HepG2 (cell line): ENCODE data around the gene VPS52. TPM values are rescaled to one million over a fixed set of nuclear protein-coding genes. Genes with fewer than 3 reads are reported as not detected.
A peak's percentile ranks its signal among the peaks of the same experiment; 100 is the strongest.

Source experiments
- ATAC-seq: fragments of 200-7000 bp; cut with Tn5 transposase; 3 replicates; pipeline ENCODE4 v1.9.1; 2020; ENCODE audit warnings: mild to moderate bottlenecking, moderate library complexity
- BruUV-seq: library from RNA; stranded (reverse); fragments of 400-500 nt; replicated peaks from 2 replicates; lab custom pipeline; 2021; lab: Mats Ljungman, UMichigan
- CTCF ChIA-PET: fragments of 300-600 bp; formaldehyde crosslinking; extraction: SDS; loops from one replicate; lab custom pipeline; 2021; ENCODE audit warnings: low total read pairs, inconsistent platforms, low intra/inter-chr PET ratio; lab: Yijun Ruan, JAX
- POLR2A ChIA-PET: fragments of 350-600 bp; sonication (Branson Sonifier 250); formaldehyde crosslinking; loops from one replicate; lab custom pipeline; 2020; ENCODE audit warnings: antibody characterized with exemption, inconsistent platforms; lab: Yijun Ruan, JAX
- DNase-seq: peaks from one replicate; pipeline ENCODE4 v3.0.0-alpha.2; 2015; ENCODE audit warnings: low spot score
- FAIRE-seq: peaks from 3 replicates; lab custom pipeline; 2011; peaks lifted over from hg19 to GRCh38; lab: Jason Lieb, UNC
- H2AFZ ChIP-seq: one replicate; pipeline ENCODE4 v1.6.1; 2011; ENCODE audit warnings: low read length, inconsistent platforms
- H3K27ac ChIP-seq: fragments of 300-600 bp; 3 replicates; pipeline ENCODE4 v1.8.0; 2011; ENCODE audit warnings: mixed run types, mild to moderate bottlenecking, mixed read lengths, low read length, inconsistent platforms; ENCODE audit not compliant: insufficient read depth; ENCODE audit errors: extremely low read length
- H3K27me3 ChIP-seq, 2 experiments: fragments of 200-600 bp in 1 of 2; 2 replicates in 1 of 2; 3 replicates in 1 of 2; pipeline versions ENCODE4 v1.6.0 to v1.8.0; 2011; ENCODE audit warnings: low read length in 2 of 2, mild to moderate bottlenecking in 2 of 2, moderate library complexity in 2 of 2, inconsistent platforms in 1 of 2; ENCODE audit not compliant: insufficient read depth in 2 of 2, control insufficient read depth in 1 of 2
- H3K36me3 ChIP-seq, 2 experiments: fragments of 200-600 bp in 1 of 2; replicated peaks in 1 of 2; 2 replicates in 1 of 2; 3 replicates in 1 of 2; pipeline versions ENCODE4 v1.5.1 to v1.8.0; 2011; ENCODE audit warnings: low read length in 2 of 2, inconsistent platforms in 1 of 2; ENCODE audit not compliant: insufficient read depth in 2 of 2, control insufficient read depth in 1 of 2
- H3K4me1 ChIP-seq: 2 replicates; pipeline ENCODE4 v1.5.1; 2012; ENCODE audit warnings: low read length, inconsistent platforms; ENCODE audit not compliant: insufficient read depth
- H3K4me2 ChIP-seq: 2 replicates; pipeline ENCODE4 v1.6.0; 2011; ENCODE audit warnings: low read depth, low read length, inconsistent platforms
- H3K4me3 ChIP-seq, 3 experiments: fragments of 200-600 bp in 1 of 3; sonication (generic), shearing (Covaris generic) in 1 of 3; replicated peaks in 1 of 3; 2 replicates each; pipeline ENCODE4 v1.5.1; 2011 to 2016; ENCODE audit warnings: low read length in 3 of 3, inconsistent platforms in 2 of 3, low read depth in 2 of 3, mild to moderate bottlenecking in 2 of 3, control low read depth in 1 of 3, mixed read lengths in 1 of 3; ENCODE audit not compliant: insufficient read depth in 1 of 3
- H3K79me2 ChIP-seq: one replicate; pipeline ENCODE4 v1.6.1; 2011; ENCODE audit warnings: low read length, inconsistent platforms; ENCODE audit not compliant: insufficient read depth
- H3K9ac ChIP-seq: 2 replicates; pipeline ENCODE4 v1.6.0; 2011; ENCODE audit warnings: mild to moderate bottlenecking, low read depth, low read length, inconsistent platforms; ENCODE audit not compliant: insufficient read depth
- H3K9me3 ChIP-seq: 2 replicates; pipeline ENCODE4 v1.5.1; 2012; ENCODE audit warnings: mild to moderate bottlenecking, low read length
- H4K20me1 ChIP-seq: 2 replicates; pipeline ENCODE4 v1.6.0; 2011; ENCODE audit warnings: inconsistent platforms, mild to moderate bottlenecking, low read length, moderate library complexity; ENCODE audit not compliant: insufficient read depth
- KLF16 ChIP-seq, 2 experiments: sonication (generic) in 1 of 2; formaldehyde crosslinking in 1 of 2; IDR thresholded peaks; 2 replicates each; pipeline versions ENCODE4 v1.6.1 to v1.8.0; 2016 to 2023; ENCODE audit warnings: missing genetic modification reagents in 2 of 2, missing compliant biosample characterization in 1 of 2
- MED13 ChIP-seq: sonication (generic); formaldehyde crosslinking; IDR thresholded peaks from 2 replicates; pipeline ENCODE4 v1.5.0; 2020; ENCODE audit warnings: missing genetic modification reagents
- PRPF4 ChIP-seq: fragments of 200-400 bp; formaldehyde crosslinking; IDR thresholded peaks from 2 replicates; pipeline ENCODE4 v1.6.1; 2016; ENCODE audit warnings: low read length, low read depth; ENCODE audit not compliant: poor library complexity, severe bottlenecking
- ZC3H13 ChIP-seq: sonication (generic); formaldehyde crosslinking; IDR thresholded peaks from 2 replicates; pipeline ENCODE4 v1.8.1; 2023; ENCODE audit warnings: mild to moderate bottlenecking, missing genetic modification reagents, moderate library complexity
- ZNF552 ChIP-seq: sonication (generic); formaldehyde crosslinking; IDR thresholded peaks from 2 replicates; pipeline ENCODE4 v1.9.0; 2022; ENCODE audit warnings: missing genetic modification reagents, mild to moderate bottlenecking, borderline replicate concordance
- WGBS: methylation state at CpG from one replicate; pipeline ENCODE4 v1.1.6; 2017; ENCODE audit warnings: low lambda C conversion rate; 5-methylcytosine and 5-hydroxymethylcytosine counted together
- in situ Hi-C: cut with HindIII; loops from 2 replicates; pipeline ENCODE4 v1.10.0; 2017; ENCODE audit warnings: low pct_unique_long_range_greater_than_20kb; ENCODE audit not compliant: extremely low pct_ligation_motif_present
- intact Hi-C: fragments of 100-400 bp; cut with micrococcal nuclease; formaldehyde crosslinking; loops from one replicate; pipeline ENCODE4 v1.10.0; 2022; ENCODE audit not compliant: unreplicated experiment
- polyA plus RNA-seq, 8 experiments: library from polyadenylated mRNA; depleted of rRNA in 3 of 8; stranded (reverse) in 7 of 8; unstranded in 1 of 8; fragments of >200 nt; fragmentation: Illumina TruSeq in 4 of 8; extraction: Trizol in 4 of 8; gene quantifications; 2 replicates each; pipeline versions ENCODE4 v1.2.1 to v1.2.3, GENCODE V29; 2011 to 2016; ENCODE audit warnings: low read depth in 4 of 8, missing spikeins in 1 of 8, mixed read lengths in 1 of 8; ENCODE audit not compliant: insufficient read depth in 1 of 8
- total RNA-seq, 5 experiments: library from RNA; depleted of rRNA; stranded (reverse); fragments of >200 nt; fragmentation: Illumina TruSeq; extraction: Trizol; gene quantifications; 2 replicates each; pipeline ENCODE4 v1.2.3, GENCODE V29; 2016; ENCODE audit warnings: low read depth in 1 of 5

The VPS52 gene
- total and polyA plus RNA-seq, 2 of the 13 experiments (the other 11 are each of a cell fraction or from before 2014, with no cell fraction given) = 48.9 to 85.5 TPM

DNA sequence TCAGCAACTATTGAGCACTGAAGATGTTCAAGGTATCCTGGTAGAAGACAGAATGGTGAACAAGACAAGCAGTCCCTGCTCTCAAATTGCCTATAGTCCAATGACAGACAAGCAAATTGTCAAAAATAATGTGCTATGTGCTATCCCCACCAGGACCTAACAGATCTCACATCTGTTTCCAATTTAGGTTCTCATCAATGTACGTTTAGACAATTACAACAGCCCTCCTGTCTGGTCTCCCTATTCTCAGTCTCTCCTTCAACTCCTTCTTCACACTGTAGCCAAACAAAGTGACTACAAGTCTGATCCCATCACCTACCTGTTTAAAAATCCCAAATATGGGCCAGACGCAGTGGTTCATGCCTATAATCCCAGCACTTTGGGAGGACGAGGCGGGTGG, 34.7 kb upstream of the VPS52 start:
- DNase-seq (no peak), FAIRE-seq (no peak), ATAC-seq (no peak)
- Histone ChIP-seq H3K27ac (no peak overlapping the region), H3K9ac (no peak overlapping the region), H3K4me1 (peaks cover under 1% of the 10 kb centered on the region; the same call in 1 of the 2 replicates), H3K27me3 (no peaks in the 10 kb centered on the region), H3K4me3 (no peak overlapping the region), H3K4me2 (no peak overlapping the region), H3K79me2 (peaks cover 4% of the 10 kb centered on the region), H4K20me1 (no peaks in the 10 kb centered on the region), H3K9me3 (no peaks in the 10 kb centered on the region), H2AFZ (no peak overlapping the region), H3K36me3 (peaks cover 9 to 22% of the 10 kb centered on the region in 2 experiments; a peak in 3 of 5 replicates)
- intact Hi-C loops (no loop called here), in situ Hi-C loops (no loop called here)
- no TSS peak for BruUV-seq
- ChIA-PET POLR2A (no interaction called here), CTCF (no interaction called here)
- 91% methylated on average over 4 of the region's 4 CpGs for WGBS
- TF ChIP-seq PRPF4 = no peak
- TF ChIP-seq, all 625 proteins: peak for 0

DNA sequence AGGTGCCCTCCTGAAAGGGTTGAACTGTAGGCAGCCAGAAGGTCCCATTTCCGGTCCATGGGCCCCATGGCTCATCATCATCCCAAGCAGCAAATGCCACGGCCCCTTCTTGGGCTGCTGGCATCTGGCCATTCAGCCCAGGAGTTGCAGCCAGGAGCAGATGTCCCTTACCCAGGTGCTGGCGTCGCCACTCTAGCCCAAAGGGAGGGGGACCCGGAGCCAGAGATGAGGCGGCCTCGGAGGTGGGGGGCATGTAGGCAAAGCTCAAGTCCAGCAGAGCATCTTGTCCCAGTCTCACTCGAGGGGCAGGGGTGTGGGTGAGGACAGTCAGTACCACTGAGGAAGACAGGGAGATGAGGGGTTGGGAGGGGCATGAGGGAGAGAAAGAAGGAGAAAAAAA, 33.4 kb upstream of the VPS52 start:
- peaks cover 9 to 22% of the 10 kb centered on the region in 2 experiments; a peak in 3 of 5 replicates for H3K36me3 ChIP-seq
- TF ChIP-seq KLF16 (CRISPR knock-in tag; IDR thresholded peaks at IDR 0.05) (no peak), ZC3H13 (0 out of 2 replicates have a peak, but pooled peaks have one; percentile 29), MED13 (CRISPR knock-in tag) (no peak), ZNF552 (CRISPR knock-in tag) (no peak)
- ATAC-seq = no peak

More for the DNA sequence above, 33.4 kb upstream of the VPS52 start:
- ChIA-PET POLR2A (no interaction called here), CTCF (no interaction called here)
- Histone ChIP-seq H3K4me3 (no peak overlapping the region), H3K9me3 (no peaks in the 10 kb centered on the region), H2AFZ (no peak overlapping the region), H3K27ac (no peak overlapping the region), H4K20me1 (no peaks in the 10 kb centered on the region), H3K4me1 (peaks cover 12% of the 10 kb centered on the region), H3K27me3 (no peaks in the 10 kb centered on the region), H3K9ac (no peak overlapping the region), H3K4me2 (no peak overlapping the region), H3K79me2 (peaks cover 10% of the 10 kb centered on the region)
- no peak for FAIRE-seq
- DNase-seq = no peak
- intact Hi-C loops = no loop called here
- in situ Hi-C loops = no loop called here
- 95% methylated on average over 8 of the region's 8 CpGs for WGBS
- no TSS peak for BruUV-seq
